ENCODE data around the gene COL23A1.

GRCh38 chr5:178496214-178496613 lies 94.0 kb downstream of the COL23A1 start:
- no peak for TF ChIP-seq CTCF (IDR thresholded peaks at IDR 0.05)
- TF ChIP-seq POLR2A (IDR thresholded peaks at IDR 0.05), result no peak

Measured in lower leg skin (tissue), 3 donors.